Panc1 (cell line): ENCODE results near the gene PRM2. TPM values are rescaled to one million over a fixed set of nuclear protein-coding genes. Genes with fewer than 3 reads are reported as not detected.

ENCODE experiments used
- ATAC-seq: fragments of 200-7000 bp; cut with Tn5 transposase; 2 replicates; pipeline ENCODE4 v1.9.1; 2020; ENCODE audit warnings: mild to moderate bottlenecking, moderate library complexity
- BruUV-seq: library from RNA; stranded (reverse); fragments of 400-500 nt; replicated peaks from 2 replicates; lab custom pipeline; 2021; lab: Mats Ljungman, UMichigan
- CTCF ChIA-PET: fragments of 300-600 bp; sonication (Branson Sonifier 250); formaldehyde crosslinking; loops from one replicate; lab custom pipeline; 2022; ENCODE audit warnings: antibody characterized with exemption; lab: Charles Lee
- POLR2A ChIA-PET: fragments of 300-600 bp; sonication (Branson Sonifier 250); formaldehyde crosslinking; loops from one replicate; lab custom pipeline; 2022; ENCODE audit warnings: antibody characterized with exemption; lab: Charles Lee
- DNase-seq: peaks from one replicate; pipeline ENCODE4 v3.0.0-alpha.2; 2010; ENCODE audit warnings: low read depth, low spot score
- H3K27ac ChIP-seq: 2 replicates; pipeline ENCODE4 v1.5.1; 2011; ENCODE audit warnings: mild to moderate bottlenecking, low read length, inconsistent platforms
- H3K27me3 ChIP-seq: fragments of 200-500 bp; sonication (Bioruptor generic); 2 replicates; pipeline ENCODE4 v1.6.0; 2014; ENCODE audit warnings: low read length, inconsistent platforms; ENCODE audit not compliant: control insufficient read depth, insufficient read depth
- H3K36me3 ChIP-seq: fragments of 200-500 bp; sonication (Bioruptor generic); 2 replicates; pipeline ENCODE4 v1.5.1; 2014; ENCODE audit warnings: inconsistent platforms, mild to moderate bottlenecking, low read length, moderate library complexity; ENCODE audit not compliant: control insufficient read depth, insufficient read depth
- H3K4me1 ChIP-seq: 2 replicates; pipeline ENCODE4 v1.5.1; 2011; ENCODE audit warnings: inconsistent platforms, mild to moderate bottlenecking, low read length, moderate library complexity; ENCODE audit not compliant: control insufficient read depth, insufficient read depth
- H3K4me3 ChIP-seq, 2 experiments: 2 replicates each; pipeline ENCODE4 v1.5.1; 2011 to 2012; ENCODE audit warnings: low read depth in 2 of 2, low read length in 2 of 2, mild to moderate bottlenecking in 2 of 2, inconsistent platforms in 1 of 2, moderate library complexity in 1 of 2
- H3K9me3 ChIP-seq: fragments of 200-500 bp; sonication (Bioruptor generic); 2 replicates; pipeline ENCODE4 v1.5.1; 2014; ENCODE audit warnings: low read depth, mild to moderate bottlenecking, inconsistent platforms, low read length, moderate library complexity; ENCODE audit not compliant: control insufficient read depth, insufficient read depth
- CTCF ChIP-seq: fragments of 450-650 bp; IDR thresholded peaks from 2 replicates; pipeline ENCODE4 v1.5.1; 2017; ENCODE audit warnings: mild to moderate bottlenecking
- POLR2AphosphoS5 ChIP-seq: IDR thresholded peaks from 2 replicates; pipeline ENCODE4 v1.6.1; 2012; ENCODE audit warnings: mild to moderate bottlenecking, low read depth, low read length, moderate library complexity
- REST ChIP-seq, 2 experiments: IDR thresholded peaks; 2 replicates each; pipeline ENCODE4 v1.6.1; 2011 to 2012; ENCODE audit warnings: low read depth in 2 of 2, control low read depth in 1 of 2, low read length in 1 of 2, mild to moderate bottlenecking in 1 of 2, moderate library complexity in 1 of 2; ENCODE audit not compliant: insufficient read depth in 1 of 2
- SIN3A ChIP-seq: IDR thresholded peaks from 2 replicates; pipeline ENCODE4 v1.6.1; 2012; ENCODE audit warnings: low read depth, mild to moderate bottlenecking, low read length, moderate library complexity, borderline replicate concordance; ENCODE audit not compliant: insufficient read depth
- TCF7L2 ChIP-seq: IDR thresholded peaks from 2 replicates; pipeline ENCODE4 v1.6.1; 2011; ENCODE audit warnings: mild to moderate bottlenecking, low read depth, low read length, inconsistent platforms
- in situ Hi-C: cut with HindIII; loops from 2 replicates; pipeline ENCODE4 v1.10.0; 2016; ENCODE audit warnings: low sequenced_read_pairs, low pct_unique_long_range_greater_than_20kb
- intact Hi-C: fragments of 100-400 bp; cut with micrococcal nuclease; formaldehyde crosslinking; loops from one replicate; pipeline ENCODE4 v1.10.0; 2022; ENCODE audit not compliant: unreplicated experiment
- total RNA-seq: library from RNA; stranded (reverse); gene quantifications from one replicate; pipeline ENCODE4 v1.2.1, GENCODE V29; 2021; ENCODE audit not compliant: unreplicated experiment

The PRM2 gene
- total RNA-seq, 1 experiment from 2014 or later, result not detected

- BruUV-seq, result no TSS peak
- Histone ChIP-seq H3K27me3 (no peaks in the 10 kb centered on the region), H3K27ac (no peak overlapping the region), H3K4me1 (no peaks in the 10 kb centered on the region), H3K4me3 (no peak overlapping the region), H3K9me3 (no peaks in the 10 kb centered on the region), H3K36me3 (no peaks in the 10 kb centered on the region)
- DNase-seq, result no peak
- intact Hi-C loops (no loop called here), in situ Hi-C loops (no loop called here)
- ChIA-PET POLR2A (interaction anchor here (1.0 kb wide), 1 partner anchor 21 kb away, joined by 3 read pairs; no protein-coding TSS in a partner anchor), CTCF (no interaction called here)
- no peak for TF ChIP-seq SIN3A
- no peak for TF ChIP-seq CTCF
- no peak for TF ChIP-seq TCF7L2
- no peak for TF ChIP-seq POLR2AphosphoS5
- TF ChIP-seq REST (IDR thresholded peaks at IDR 0.05; ENCODE audit: insufficient read depth in 1 of 2, low read depth in 2 of 2, low read length in 1 of 2), result no peak
- ATAC-seq, result 0 out of 2 replicates have a peak, but pooled peaks have one; percentile 12
Measured at GRCh38 chr16:11234884-11235702, 41.2 kb downstream of the PRM2 start.

- ChIA-PET POLR2A (no interaction called here), CTCF (no interaction called here)
- no peak for ATAC-seq
- DNase-seq, result no peak
- no peak for TF ChIP-seq POLR2AphosphoS5
- TF ChIP-seq SIN3A, result no peak
- no peak for TF ChIP-seq CTCF
- TF ChIP-seq TCF7L2, result no peak
- no peak for TF ChIP-seq REST (IDR thresholded peaks at IDR 0.05; ENCODE audit: insufficient read depth in 1 of 2, low read depth in 2 of 2, low read length in 1 of 2)
- no peak overlapping the region for H3K27ac ChIP-seq
- no peaks in the 10 kb centered on the region for H3K4me1 ChIP-seq
- intact Hi-C loops (no loop called here), in situ Hi-C loops (no loop called here)
- H3K27me3 ChIP-seq, result no peaks in the 10 kb centered on the region
- no peak overlapping the region for H3K4me3 ChIP-seq
- H3K9me3 ChIP-seq, result no peaks in the 10 kb centered on the region
- no peaks in the 10 kb centered on the region for H3K36me3 ChIP-seq
- BruUV-seq, result no TSS peak
Measured at GRCh38 chr16:11233727-11234376, 42.4 kb downstream of the PRM2 start.
